HS-27A (cell line): ENCODE measurements around the gene NXPH4.

Source experiments
- DNase-seq: peaks from one replicate; pipeline ENCODE4 v3.0.0-alpha.2; 2012; ENCODE audit warnings: low read depth, missing footprints

The NXPH4 gene

GRCh38 chr12:57232156-57232756, 15.7 kb downstream of the NXPH4 start:
- DNase-seq: no peak

GRCh38 chr12:57233357-57234232, 17.0 kb downstream of the NXPH4 start:
- DNase-seq: no peak

- DNase-seq: no peak
Measured at GRCh38 chr12:57234233-57234570, 17.6 kb downstream of the NXPH4 start.

DNA sequence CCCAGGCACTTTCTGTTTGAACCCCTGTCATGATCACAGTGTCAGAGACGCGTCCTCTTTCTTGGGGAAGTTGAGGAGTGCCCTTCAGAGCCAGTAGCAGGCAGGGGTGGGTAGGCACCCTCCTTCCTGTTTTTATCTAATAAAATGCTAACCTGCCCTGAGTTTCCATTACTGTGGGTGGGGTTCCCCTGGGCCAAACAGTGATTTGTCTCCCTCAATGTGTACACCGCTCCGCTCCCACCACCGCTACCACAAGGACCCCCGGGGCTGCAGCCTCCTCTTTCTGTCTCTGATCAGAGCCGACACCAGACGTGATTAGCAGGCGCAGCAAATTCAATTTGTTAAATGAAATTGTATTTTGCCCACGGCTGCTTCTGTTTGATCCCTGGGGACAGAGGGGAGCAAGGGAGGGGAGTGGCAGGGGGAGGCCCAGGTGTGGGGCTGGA, 18.0 kb downstream of the NXPH4 start:
- no peak for DNase-seq

DNA sequence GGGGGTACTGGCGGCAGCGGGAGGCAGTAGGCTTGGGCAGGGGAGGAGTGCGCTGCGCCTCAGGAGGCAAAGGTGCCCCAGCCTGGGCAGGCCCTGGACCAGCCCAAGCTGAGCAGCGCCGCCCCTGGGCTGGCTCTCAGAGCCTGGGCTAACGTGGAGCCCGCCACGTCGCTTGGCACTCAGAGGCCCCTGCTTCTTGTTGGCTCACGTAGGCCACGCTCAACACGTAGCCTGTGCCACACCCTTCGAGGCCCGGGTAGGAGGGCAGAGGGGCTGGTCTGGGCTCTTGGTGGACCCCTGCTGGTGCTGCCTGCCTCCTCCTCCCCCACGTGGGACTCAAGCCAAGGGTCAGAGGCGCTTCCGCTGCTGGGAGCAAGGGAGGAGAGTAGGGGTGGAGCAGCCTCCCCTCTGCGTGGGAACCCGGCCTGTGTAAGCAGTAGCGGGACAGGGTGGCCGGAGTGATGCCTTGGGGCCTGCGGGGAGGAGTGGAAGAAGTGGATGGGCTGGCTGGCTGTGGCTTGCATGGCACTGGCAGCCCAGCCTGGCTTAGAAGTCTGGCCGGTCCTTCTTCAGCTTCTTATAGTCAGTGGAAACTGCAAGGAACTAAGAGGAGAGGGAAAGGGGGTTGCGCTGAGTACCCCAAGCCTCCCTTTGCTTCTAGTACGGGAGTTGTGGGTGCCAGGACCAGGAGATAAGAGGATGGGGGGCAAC, 18.6 kb downstream of the NXPH4 start:
- no peak for DNase-seq

DNA sequence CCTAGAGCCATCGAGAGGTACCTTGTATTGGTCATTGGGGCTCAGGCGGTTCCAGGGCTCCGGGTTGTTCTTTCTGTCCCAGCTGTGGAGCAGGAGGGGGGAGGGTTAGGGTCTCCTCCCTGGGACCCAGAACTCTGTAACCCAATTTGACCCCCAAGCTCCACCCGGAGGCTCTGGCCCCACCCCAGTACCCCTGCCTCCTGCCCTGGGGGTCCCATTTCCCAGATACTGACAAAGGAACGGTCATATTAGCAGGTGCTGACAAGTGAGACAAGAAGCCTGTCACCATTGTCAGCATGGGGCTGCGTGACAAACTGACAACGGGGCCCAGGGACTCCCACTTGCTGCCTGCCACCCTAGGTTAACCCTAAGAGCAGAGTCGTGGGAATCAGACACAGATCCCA, 19.1 kb downstream of the NXPH4 start:
- no peak for DNase-seq

- no peak for DNase-seq
Measured at GRCh38 chr12:57236201-57236924, 19.8 kb downstream of the NXPH4 start.

DNA sequence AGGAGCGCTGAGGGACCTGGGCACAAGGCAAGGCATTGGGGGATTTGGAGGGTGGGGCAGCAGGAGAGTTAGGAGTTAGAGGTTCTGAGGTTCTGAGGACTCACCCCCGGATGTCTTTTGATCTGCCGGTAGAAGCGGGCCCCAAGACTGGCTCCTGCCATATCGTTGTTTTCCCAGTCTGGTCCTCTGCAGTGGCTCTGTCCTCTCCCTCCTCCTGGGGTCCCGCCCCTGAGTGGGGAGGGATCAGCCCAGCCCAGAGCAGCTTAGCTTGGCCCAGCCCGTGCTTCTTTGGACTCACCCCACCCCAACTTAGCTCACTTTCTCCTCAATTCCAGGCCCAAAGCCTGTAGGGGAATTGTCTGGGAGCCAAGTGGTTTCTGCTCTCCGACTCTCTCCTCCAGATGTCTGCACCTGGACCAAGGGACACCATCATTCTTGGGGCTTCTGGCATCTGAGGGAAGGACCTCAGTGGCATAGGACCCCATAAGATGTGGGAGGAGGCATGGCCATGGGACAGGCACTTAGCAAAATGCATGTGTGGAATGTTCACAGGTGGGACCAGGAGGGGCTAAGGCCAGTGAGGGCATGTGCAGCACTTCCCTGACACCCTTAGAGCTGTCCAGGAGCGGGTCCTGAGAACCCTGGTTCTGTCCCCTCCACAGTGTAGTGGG, 20.5 kb downstream of the NXPH4 start:
- no peak for DNase-seq

GRCh38 chr12:57237596-57237931, 21.0 kb downstream of the NXPH4 start:
- DNase-seq: no peak

DNA sequence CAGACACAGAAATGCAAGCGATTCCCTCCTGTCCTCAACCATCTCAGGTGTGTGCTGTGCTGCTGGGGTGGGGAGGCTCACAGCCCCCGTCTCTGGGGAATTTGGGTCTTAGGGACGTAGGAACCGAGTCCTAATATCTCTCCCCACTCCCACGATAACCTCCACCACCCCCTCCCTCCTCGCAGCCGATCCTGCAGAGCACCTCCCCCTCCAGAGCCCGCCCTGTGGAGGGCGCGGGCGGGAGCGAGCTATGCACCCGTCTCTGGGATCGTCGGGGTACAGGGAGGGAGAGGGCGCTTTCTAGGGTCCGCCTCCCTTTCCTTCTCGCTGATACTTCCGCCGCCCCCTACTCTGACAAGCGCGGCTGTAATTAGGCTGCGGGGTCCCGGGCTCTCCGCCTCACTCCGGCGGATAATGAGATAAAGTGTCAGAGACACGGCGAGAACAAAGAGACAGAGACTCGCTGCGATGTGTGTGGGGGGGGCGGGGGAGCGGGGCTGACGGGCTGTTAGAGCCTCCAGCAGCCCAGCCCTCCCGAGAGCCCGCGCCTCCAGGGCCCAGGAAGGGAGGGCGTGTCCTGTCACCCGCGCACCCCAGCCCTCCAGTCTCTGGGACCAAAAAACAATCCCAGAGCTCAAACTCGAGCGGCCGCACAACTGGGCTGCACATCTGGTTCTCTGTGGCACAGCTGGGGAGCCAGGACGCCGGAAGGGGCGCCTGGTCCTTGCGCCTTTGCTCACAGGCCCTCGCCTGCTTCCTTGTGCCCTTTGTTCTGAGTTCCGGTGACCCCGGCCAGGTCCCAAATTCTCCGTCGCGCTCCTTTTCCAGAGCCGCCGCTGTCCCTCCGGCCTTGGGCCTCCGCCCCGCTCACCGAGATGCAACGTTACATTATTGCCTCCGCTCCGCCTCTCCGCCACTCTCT, 21.6 kb downstream of the NXPH4 start:
- DNase-seq: no peak

DNA sequence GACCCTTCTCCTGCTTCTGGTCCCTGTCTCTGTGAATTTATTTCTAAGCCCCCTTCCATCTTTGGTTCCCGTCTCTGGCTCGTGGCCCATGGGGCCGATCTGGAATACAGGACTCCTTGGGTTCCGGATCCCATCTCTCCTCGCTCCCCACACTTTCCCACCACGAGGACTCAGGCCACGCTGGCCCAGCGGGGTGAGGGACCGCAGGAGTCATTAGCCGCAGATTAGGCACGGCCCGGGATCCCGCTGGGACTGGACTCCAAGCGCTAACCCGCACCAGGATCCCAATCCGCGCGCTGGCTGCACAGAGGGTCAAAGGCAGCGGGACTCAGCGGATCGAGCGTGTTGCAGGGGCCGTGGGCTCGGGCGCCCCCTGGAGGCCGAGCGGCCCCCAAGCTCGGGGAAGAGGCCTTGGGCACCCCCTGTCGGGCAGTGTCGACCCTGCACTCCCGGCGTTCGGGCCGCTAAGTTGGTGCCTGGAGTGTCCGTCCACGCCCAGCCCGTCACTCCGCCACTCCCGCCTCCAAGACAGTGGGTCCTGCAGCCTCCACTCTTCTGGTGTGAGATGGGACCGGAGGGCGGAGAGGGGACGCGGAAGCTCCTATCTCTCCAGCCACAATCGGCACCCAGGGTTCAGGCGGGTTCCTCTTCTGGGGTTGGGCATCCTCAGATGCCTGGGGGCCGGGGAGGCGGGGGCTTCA, 22.4 kb downstream of the NXPH4 start:
- DNase-seq: no peak

GRCh38 chr12:57239587-57240065, 23.0 kb downstream of the NXPH4 start:
- DNase-seq: no peak

GRCh38 chr12:57240066-57240921, 23.7 kb downstream of the NXPH4 start:
- no peak for DNase-seq

DNA sequence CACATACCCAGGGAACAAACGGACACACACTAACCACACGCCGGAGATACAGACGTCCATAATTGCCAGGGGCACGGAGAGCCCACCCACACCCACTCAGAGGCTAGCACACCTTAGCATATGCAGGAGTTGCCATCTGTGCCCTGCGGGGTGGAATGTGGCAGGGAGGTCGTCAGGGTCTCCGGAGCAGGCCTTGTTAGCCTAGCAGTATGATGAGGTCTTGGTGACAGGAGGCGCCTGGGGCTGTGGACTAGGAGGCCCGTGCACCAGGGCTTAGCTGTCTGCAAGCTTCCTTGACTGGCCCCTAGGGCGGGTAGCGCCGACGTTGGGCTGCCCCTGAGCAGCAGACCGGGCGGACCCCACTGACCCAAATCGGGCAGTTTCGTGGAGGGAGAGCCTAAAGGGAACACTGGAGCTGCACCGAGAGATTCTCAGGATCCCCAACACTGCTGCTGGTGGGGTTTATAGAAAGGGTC, 24.4 kb downstream of the NXPH4 start:
- no peak for DNase-seq

DNA sequence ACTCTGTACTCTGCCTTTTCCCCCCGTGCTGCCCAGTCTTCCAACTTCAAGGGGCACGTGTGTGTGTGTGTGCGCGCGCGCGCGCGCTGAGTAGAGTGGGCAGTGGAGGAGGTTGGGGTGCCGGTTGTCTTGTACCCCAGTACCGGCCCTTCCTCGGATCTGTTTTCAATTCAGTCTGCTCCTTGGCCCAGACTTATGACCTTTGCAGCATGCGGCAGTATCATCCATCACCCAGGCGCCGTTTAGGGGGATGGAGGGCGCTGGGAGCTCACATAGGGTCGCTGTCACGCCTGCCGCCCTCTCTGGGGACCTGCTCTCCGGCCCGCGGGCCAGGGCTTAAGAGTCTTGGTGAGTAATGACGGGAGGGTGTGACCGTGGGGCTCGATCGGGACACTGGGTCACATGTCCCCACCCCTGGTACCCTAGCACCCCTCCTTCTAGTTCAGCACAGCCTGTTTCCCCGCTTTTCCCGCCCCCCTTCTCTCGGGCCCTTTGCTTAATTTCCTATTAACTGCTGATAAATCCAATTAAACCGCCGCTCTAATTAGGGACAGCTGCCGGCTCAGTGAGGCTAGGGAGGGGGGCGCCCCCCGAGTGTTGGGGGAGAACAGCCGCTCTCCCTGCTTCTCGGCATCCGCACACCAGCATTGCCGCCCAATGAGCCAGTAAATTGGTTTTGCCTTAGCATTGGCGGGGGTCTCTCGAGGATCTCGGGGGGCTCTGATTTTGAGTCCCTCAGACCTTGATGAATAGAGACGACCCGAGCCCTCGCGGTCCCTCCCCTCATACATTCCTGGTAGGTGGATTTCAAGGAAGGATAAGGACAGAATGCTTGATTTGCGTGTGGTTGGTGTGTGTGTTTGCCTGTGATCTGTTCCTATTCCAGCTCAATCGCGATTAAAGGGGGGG, 25.1 kb downstream of the NXPH4 start:
- DNase-seq: no peak

GRCh38 chr12:57242329-57242690, 25.7 kb downstream of the NXPH4 start:
- DNase-seq: no peak

GRCh38 chr12:57242691-57243454, 26.3 kb downstream of the NXPH4 start:
- DNase-seq: no peak
